ENCODE data around the gene SEC24B. TPM values are rescaled to one million over a fixed set of nuclear protein-coding genes. Genes with fewer than 3 reads are reported as not detected.
"Not testable (repeated sequence)": the region's sequence is repeated elsewhere in the genome, so short reads cannot be mapped to it uniquely, and the experiment has no call there.

SEC24B gene
- total RNA-seq, 1 experiment from 2014 or later = 27.1 TPM

DNA sequence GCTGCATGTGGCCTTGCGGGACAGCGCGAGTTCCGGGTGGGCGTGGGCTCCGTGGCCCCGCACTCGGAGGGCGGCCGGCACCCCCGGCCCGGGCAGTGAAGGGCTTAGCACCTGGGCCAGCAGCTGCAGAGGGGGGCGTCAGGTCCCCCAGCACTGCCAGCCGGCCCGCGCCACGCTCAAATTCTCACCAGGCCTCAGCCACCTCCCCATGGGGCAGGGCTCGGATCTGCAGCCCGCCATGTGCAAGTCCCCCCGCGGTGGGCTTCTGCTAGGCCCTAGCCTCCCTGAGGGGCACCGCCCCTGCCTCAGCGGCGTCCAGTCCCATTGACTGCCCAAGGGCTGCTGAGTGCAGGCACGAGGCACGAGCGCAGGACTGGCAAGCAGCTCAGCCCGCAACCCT lies 123.8 kb downstream of the SEC24B start:
- no peak overlapping the region for H2BK15ac ChIP-seq (ENCODE audit: low read depth, low read length)
- H4K91ac ChIP-seq (ENCODE audit: insufficient read length, low read depth, low read length) = no peak overlapping the region
- no peak overlapping the region for H3K4me3 Mint-ChIP-seq
- H3K9ac ChIP-seq (ENCODE audit: extremely low read depth, insufficient read length, low read length) = no peak overlapping the region
- H2AFZ ChIP-seq (ENCODE audit: low read length) = no peak overlapping the region
- H3K14ac ChIP-seq (ENCODE audit: insufficient read depth, low read length) = no peak overlapping the region; the same call in 1 of the 2 replicates
- H2BK12ac ChIP-seq (ENCODE audit: insufficient read length, low read depth, low read length) = no peak overlapping the region
- no CpG with 5 or more reads among the region's 28 CpGs for WGBS (ENCODE audit: extremely low coverage, insufficient read length, low lambda C conversion rate)
- no peak overlapping the region for H4K8ac ChIP-seq (replicated peaks; ENCODE audit: insufficient read length, low read depth, low read length)
- H3K56ac ChIP-seq (ENCODE audit: insufficient read length, low read depth, low read length) = no peak overlapping the region
- peaks cover 15% of the 10 kb centered on the region for H3K23me2 ChIP-seq (ENCODE audit: insufficient read length, low read depth, low read length, poor library complexity, severe bottlenecking)
- H3K4me2 ChIP-seq (ENCODE audit: insufficient read depth, insufficient read length, low read length) = no peak overlapping the region
- no peaks in the 10 kb centered on the region for H3K4me1 ChIP-seq (ENCODE audit: insufficient read depth, low read length)
- H4K5ac ChIP-seq (ENCODE audit: insufficient read length, low read depth, low read length) = no peak overlapping the region
- H3K4me1 Mint-ChIP-seq = peaks cover 21 to 30% of the 10 kb centered on the region in 2 experiments
- no peak overlapping the region for H2BK20ac ChIP-seq (ENCODE audit: low read depth, low read length, poor library complexity, severe bottlenecking)
- H2AK5ac ChIP-seq (ENCODE audit: insufficient read length, low read length) = no peak overlapping the region
- no peaks in the 10 kb centered on the region for H3K27me3 ChIP-seq (ENCODE audit: insufficient read depth, low read length)
- H2BK5ac ChIP-seq (ENCODE audit: insufficient read length, low read length) = no peak overlapping the region
- H2BK120ac ChIP-seq (ENCODE audit: low read depth, low read length, poor library complexity, severe bottlenecking) = no peak overlapping the region
- H4K20me1 ChIP-seq (ENCODE audit: control insufficient read depth, insufficient read depth, insufficient read length) = no peaks in the 10 kb centered on the region
- no peak for DNase-seq
- H3K27me3 Mint-ChIP-seq (ENCODE audit: low read depth) = peaks cover 5% of the 10 kb centered on the region
- no peaks in the 10 kb centered on the region for H3K9me3 ChIP-seq (ENCODE audit: control insufficient read depth, low read depth, low read length)
- no peak overlapping the region for H3K18ac ChIP-seq (ENCODE audit: insufficient read length, low read depth, low read length)
- no peak overlapping the region for H3K4ac ChIP-seq (ENCODE audit: low read depth, low read length)
- H3K79me2 ChIP-seq (ENCODE audit: insufficient read depth, low read length) = no peaks in the 10 kb centered on the region
- peaks cover 2 to 6% of the 10 kb centered on the region in 2 experiments; a peak in 2 of 5 replicates for H3K9me3 Mint-ChIP-seq
- H3K23ac ChIP-seq (ENCODE audit: insufficient read length, low read depth, low read length) = no peak overlapping the region
- no peak overlapping the region for H3K27ac ChIP-seq (ENCODE audit: insufficient read length, low read depth, low read length)
- TF ChIP-seq, protein P1, sequence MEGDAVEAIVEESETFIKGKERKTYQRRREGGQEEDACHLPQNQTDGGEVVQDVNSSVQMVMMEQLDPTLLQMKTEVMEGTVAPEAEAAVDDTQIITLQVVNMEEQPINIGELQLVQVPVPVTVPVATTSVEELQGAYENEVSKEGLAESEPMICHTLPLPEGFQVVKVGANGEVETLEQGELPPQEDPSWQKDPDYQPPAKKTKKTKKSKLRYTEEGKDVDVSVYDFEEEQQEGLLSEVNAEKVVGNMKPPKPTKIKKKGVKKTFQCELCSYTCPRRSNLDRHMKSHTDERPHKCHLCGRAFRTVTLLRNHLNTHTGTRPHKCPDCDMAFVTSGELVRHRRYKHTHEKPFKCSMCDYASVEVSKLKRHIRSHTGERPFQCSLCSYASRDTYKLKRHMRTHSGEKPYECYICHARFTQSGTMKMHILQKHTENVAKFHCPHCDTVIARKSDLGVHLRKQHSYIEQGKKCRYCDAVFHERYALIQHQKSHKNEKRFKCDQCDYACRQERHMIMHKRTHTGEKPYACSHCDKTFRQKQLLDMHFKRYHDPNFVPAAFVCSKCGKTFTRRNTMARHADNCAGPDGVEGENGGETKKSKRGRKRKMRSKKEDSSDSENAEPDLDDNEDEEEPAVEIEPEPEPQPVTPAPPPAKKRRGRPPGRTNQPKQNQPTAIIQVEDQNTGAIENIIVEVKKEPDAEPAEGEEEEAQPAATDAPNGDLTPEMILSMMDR (conservative IDR thresholded peaks at IDR 0.05) = no peak
- no peaks in the 10 kb centered on the region for H3K79me1 ChIP-seq (ENCODE audit: insufficient read depth, low read depth, low read length, poor library complexity, severe bottlenecking)
- no peak overlapping the region for H3T11ph ChIP-seq (ENCODE audit: low read length)
- no peak overlapping the region for H3K27ac Mint-ChIP-seq
- H3K36me3 Mint-ChIP-seq (ENCODE audit: insufficient read depth in 1 of 3, low read depth in 3 of 3) = peaks cover 2 to 11% (median 8%) of the 10 kb centered on the region in 3 experiments; a peak in 6 of 7 replicates

DNA sequence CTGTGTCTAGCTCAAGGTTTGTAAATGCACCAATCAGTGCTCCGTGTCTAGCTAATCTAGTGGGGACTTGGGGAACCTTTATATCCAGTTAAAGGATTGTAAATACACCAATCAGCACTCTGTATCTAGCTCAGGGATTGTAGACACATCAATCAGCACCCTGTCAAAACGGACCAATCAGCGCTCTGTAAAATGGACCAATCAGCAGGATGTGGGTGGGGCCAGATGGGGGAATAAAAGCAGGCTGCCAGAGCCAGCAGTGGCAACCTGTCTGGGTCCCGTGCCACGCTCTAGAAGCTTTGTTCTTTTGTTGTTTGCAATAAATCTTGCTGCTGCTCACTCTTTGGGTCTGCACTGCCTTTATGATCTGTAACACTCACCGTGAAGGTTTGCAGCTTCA lies 124.5 kb downstream of the SEC24B start:
- H4K5ac ChIP-seq (ENCODE audit: insufficient read length, low read depth, low read length); H4K20me1 ChIP-seq (ENCODE audit: control insufficient read depth, insufficient read depth, insufficient read length); H2BK5ac ChIP-seq (ENCODE audit: insufficient read length, low read length); H2BK15ac ChIP-seq (ENCODE audit: low read depth, low read length); H3K27me3 ChIP-seq (ENCODE audit: insufficient read depth, low read length); H3K9me3 ChIP-seq (ENCODE audit: control insufficient read depth, low read depth, low read length); H2BK20ac ChIP-seq (ENCODE audit: low read depth, low read length, poor library complexity, severe bottlenecking); H3K4me1 ChIP-seq (ENCODE audit: insufficient read depth, low read length); H3K9me3 Mint-ChIP-seq; H3K4ac ChIP-seq (ENCODE audit: low read depth, low read length); DNase-seq; H3K27me3 Mint-ChIP-seq (ENCODE audit: low read depth); H3K27ac ChIP-seq (ENCODE audit: insufficient read length, low read depth, low read length); H3K9ac ChIP-seq (ENCODE audit: extremely low read depth, insufficient read length, low read length); H2BK12ac ChIP-seq (ENCODE audit: insufficient read length, low read depth, low read length); H2AK5ac ChIP-seq (ENCODE audit: insufficient read length, low read length); H4K8ac ChIP-seq (replicated peaks; ENCODE audit: insufficient read length, low read depth, low read length); H3K79me1 ChIP-seq (ENCODE audit: insufficient read depth, low read depth, low read length, poor library complexity, severe bottlenecking); H2AFZ ChIP-seq (ENCODE audit: low read length); H3K23ac ChIP-seq (ENCODE audit: insufficient read length, low read depth, low read length); H3T11ph ChIP-seq (ENCODE audit: low read length); H3K27ac Mint-ChIP-seq; H3K56ac ChIP-seq (ENCODE audit: insufficient read length, low read depth, low read length); H3K18ac ChIP-seq (ENCODE audit: insufficient read length, low read depth, low read length); H2BK120ac ChIP-seq (ENCODE audit: low read depth, low read length, poor library complexity, severe bottlenecking); H3K79me2 ChIP-seq (ENCODE audit: insufficient read depth, low read length); H4K91ac ChIP-seq (ENCODE audit: insufficient read length, low read depth, low read length); H3K4me2 ChIP-seq (ENCODE audit: insufficient read depth, insufficient read length, low read length); H3K14ac ChIP-seq (ENCODE audit: insufficient read depth, low read length): not testable (repeated sequence)
- Mint-ChIP-seq H3K4me3 (peak overlapping the region in 1 of 2 experiments; percentile 53; a peak in 3 of 5 replicates), H3K36me3 (ENCODE audit: insufficient read depth in 1 of 3, low read depth in 3 of 3) (peaks cover 2 to 11% (median 8%) of the 10 kb centered on the region in 3 experiments; a peak in 6 of 7 replicates), H3K4me1 (peaks cover 17 to 27% of the 10 kb centered on the region in 2 experiments)
- no CpG with 5 or more reads among the region's 6 CpGs for WGBS (ENCODE audit: extremely low coverage, insufficient read length, low lambda C conversion rate)
- H3K23me2 ChIP-seq (ENCODE audit: insufficient read length, low read depth, low read length, poor library complexity, severe bottlenecking) = peaks cover 15% of the 10 kb centered on the region

All from H9 (cell line).